Measurements from ENCODE around the gene PSMG4. TPM values are rescaled to one million over a fixed set of nuclear protein-coding genes. Genes with fewer than 3 reads are reported as not detected.

PSMG4 gene
- polyA plus RNA-seq, 1 donor (not counting 4 experiments of a cell fraction or from before 2014, with no cell fraction given): 16.3 TPM

- DNase-seq (ENCODE audit: low read depth, low spot score) (no peak), FAIRE-seq (no peak)
- Histone ChIP-seq H3K4me3 (ENCODE audit: control insufficient read depth in 2 of 3, extremely low read depth in 1 of 3, insufficient read depth in 2 of 3, low read depth in 1 of 3, low read length in 3 of 3) (no peak overlapping the region), H3K36me3 (ENCODE audit: control insufficient read depth in 2 of 2, extremely low read depth in 1 of 2, insufficient read depth in 2 of 2, low read length in 2 of 2) (no peaks in the 10 kb centered on the region), H3K27me3 (ENCODE audit: control insufficient read depth, extremely low read depth, insufficient read depth, low read length) (peaks cover 64% of the 10 kb centered on the region), H3K9ac (ENCODE audit: control insufficient read depth, extremely low read depth, insufficient read depth, low read length) (no peak overlapping the region), H3K9me1 (ENCODE audit: control insufficient read depth, extremely low read depth, insufficient read depth, low read length) (no peaks in the 10 kb centered on the region), H3K4me2 (ENCODE audit: control insufficient read depth, extremely low read depth, insufficient read depth, low read depth, low read length) (no peak overlapping the region), H3K9me3 (ENCODE audit: control insufficient read depth, low read depth, low read length) (no peaks in the 10 kb centered on the region), H3K4me1 (ENCODE audit: control insufficient read depth, extremely low read depth, insufficient read depth, low read length) (peaks cover 15% of the 10 kb centered on the region), H2AFZ (ENCODE audit: control insufficient read depth, low read length) (no peak overlapping the region), H3K27ac (ENCODE audit: control insufficient read depth, insufficient read depth, low read length) (no peak overlapping the region), H3K79me2 (ENCODE audit: control insufficient read depth, insufficient read depth, low read length) (no peaks in the 10 kb centered on the region), H4K20me1 (ENCODE audit: control insufficient read depth, extremely low read depth, insufficient read depth, low read length) (no peaks in the 10 kb centered on the region)
- TF ChIP-seq CTCF (optimal IDR thresholded peaks at IDR 0.05 in 1 of 3, IDR thresholded peaks at IDR 0.05 in 1 of 3, conservative IDR thresholded peaks at IDR 0.05 in 1 of 3; ENCODE audit: extremely low read depth in 1 of 3, insufficient read depth in 2 of 3, low read length in 3 of 3) (no peak), EZH2 (IDR thresholded peaks at IDR 0.05; ENCODE audit: low read length) (no peak)
- dilution Hi-C loops (cut with MboI; ENCODE audit: extremely low pct_ligation_motif_present, low sequenced_read_pairs): no loop called here
Measured at GRCh38 chr6:3226042-3226441, 32.7 kb upstream of the PSMG4 start.

- Histone ChIP-seq H3K79me2 (ENCODE audit: control insufficient read depth, insufficient read depth, low read length) (no peaks in the 10 kb centered on the region), H3K9me3 (ENCODE audit: control insufficient read depth, low read depth, low read length) (no peaks in the 10 kb centered on the region), H3K9me1 (ENCODE audit: control insufficient read depth, extremely low read depth, insufficient read depth, low read length) (no peaks in the 10 kb centered on the region), H3K9ac (ENCODE audit: control insufficient read depth, extremely low read depth, insufficient read depth, low read length) (no peak overlapping the region), H2AFZ (ENCODE audit: control insufficient read depth, low read length) (peak overlapping the region; percentile 35), H3K27me3 (ENCODE audit: control insufficient read depth, extremely low read depth, insufficient read depth, low read length) (peaks cover 71% of the 10 kb centered on the region), H3K4me2 (ENCODE audit: control insufficient read depth, extremely low read depth, insufficient read depth, low read depth, low read length) (peak overlapping the region; percentile 82), H3K27ac (ENCODE audit: control insufficient read depth, insufficient read depth, low read length) (no peak overlapping the region), H3K4me1 (ENCODE audit: control insufficient read depth, extremely low read depth, insufficient read depth, low read length) (peaks cover 18% of the 10 kb centered on the region), H4K20me1 (ENCODE audit: control insufficient read depth, extremely low read depth, insufficient read depth, low read length) (no peaks in the 10 kb centered on the region), H3K4me3 (ENCODE audit: control insufficient read depth in 2 of 3, extremely low read depth in 1 of 3, insufficient read depth in 2 of 3, low read depth in 1 of 3, low read length in 3 of 3) (peak overlapping the region; percentile 26 to 56 (median 35)), H3K36me3 (ENCODE audit: control insufficient read depth in 2 of 2, extremely low read depth in 1 of 2, insufficient read depth in 2 of 2, low read length in 2 of 2) (no peaks in the 10 kb centered on the region)
- TF ChIP-seq CTCF (optimal IDR thresholded peaks at IDR 0.05 in 1 of 3, IDR thresholded peaks at IDR 0.05 in 1 of 3, conservative IDR thresholded peaks at IDR 0.05 in 1 of 3; ENCODE audit: extremely low read depth in 1 of 3, insufficient read depth in 2 of 3, low read length in 3 of 3) (no peak), EZH2 (IDR thresholded peaks at IDR 0.05; ENCODE audit: low read length) (peak; percentile 100)
- FAIRE-seq (no peak), DNase-seq (ENCODE audit: low read depth, low spot score) (no peak)
- dilution Hi-C loops (cut with MboI; ENCODE audit: extremely low pct_ligation_motif_present, low sequenced_read_pairs): no loop called here
Measured at GRCh38 chr6:3226481-3227362, 32.0 kb upstream of the PSMG4 start.
